Mesothelial cell of epicardium (in vitro differentiated cells): ENCODE data around the gene NT5C1A. TPM values are rescaled to one million over a fixed set of nuclear protein-coding genes. Genes with fewer than 3 reads are reported as not detected.

Source experiments
- DNase-seq, 2 experiments: peaks; one replicate each; pipeline ENCODE4 v3.0.0; 2021; ENCODE audit warnings: low spot score in 2 of 2; ENCODE audit not compliant: unreplicated experiment in 2 of 2
- H3K27ac Mint-ChIP-seq: 2 replicates; pipeline ENCODE4 v1.8.0; 2021; ENCODE audit warnings: mixed read lengths
- H3K27me3 Mint-ChIP-seq: 2 replicates; pipeline ENCODE4 v1.8.0; 2021; ENCODE audit warnings: low read depth, mixed read lengths
- H3K36me3 Mint-ChIP-seq: 2 replicates; pipeline ENCODE4 v1.8.0; 2021; ENCODE audit warnings: mixed read lengths
- H3K4me1 Mint-ChIP-seq: 2 replicates; pipeline ENCODE4 v1.8.0; 2021; ENCODE audit warnings: mixed read lengths
- H3K4me3 Mint-ChIP-seq: 2 replicates; pipeline ENCODE4 v1.8.0; 2021; ENCODE audit warnings: mild to moderate bottlenecking, moderate library complexity, mixed read lengths
- H3K9me3 Mint-ChIP-seq: 2 replicates; pipeline ENCODE4 v1.8.0; 2021; ENCODE audit warnings: mixed read lengths
- total RNA-seq: library from RNA; stranded (reverse); gene quantifications from 3 replicates; pipeline ENCODE4 v1.2.1, GENCODE V29; 2021
- TF ChIP-seq, protein P1 (sequence below): fragments of 200-600 bp; sonication (generic); IDR thresholded peaks from one replicate; pipeline ENCODE4 v1.5.0; 2021; ENCODE audit warnings: antibody characterized with exemption; ENCODE audit not compliant: unreplicated experiment

The NT5C1A gene
- total RNA-seq, 1 donor from 2014 or later: not detected

DNA sequence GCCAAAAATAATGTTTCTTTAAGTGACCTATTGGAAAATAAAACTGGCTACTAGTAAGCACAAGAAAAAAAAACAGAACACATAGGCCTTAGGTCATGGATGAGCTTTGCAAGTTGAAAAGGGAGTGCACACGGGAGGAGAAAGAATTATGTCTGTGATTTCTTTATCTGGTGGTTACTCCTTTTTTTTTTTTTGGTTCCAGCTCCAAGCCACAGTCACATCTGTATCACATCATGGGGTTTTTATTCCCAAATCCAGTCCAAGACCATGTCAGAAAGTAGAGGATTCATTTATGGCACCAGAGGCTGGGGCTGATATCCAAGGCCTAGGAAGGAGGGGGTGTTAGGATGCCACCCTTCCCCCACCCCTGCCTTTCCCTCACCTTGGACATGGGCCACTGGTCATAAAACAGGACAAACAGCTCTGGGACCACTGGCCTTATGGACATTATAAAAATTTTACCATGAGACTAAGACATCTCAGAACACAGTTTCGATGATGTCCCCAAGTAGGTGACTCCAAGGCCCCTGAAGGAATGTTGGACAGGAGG is 22.2 kb downstream of the NT5C1A start:
- TF ChIP-seq, protein P1, sequence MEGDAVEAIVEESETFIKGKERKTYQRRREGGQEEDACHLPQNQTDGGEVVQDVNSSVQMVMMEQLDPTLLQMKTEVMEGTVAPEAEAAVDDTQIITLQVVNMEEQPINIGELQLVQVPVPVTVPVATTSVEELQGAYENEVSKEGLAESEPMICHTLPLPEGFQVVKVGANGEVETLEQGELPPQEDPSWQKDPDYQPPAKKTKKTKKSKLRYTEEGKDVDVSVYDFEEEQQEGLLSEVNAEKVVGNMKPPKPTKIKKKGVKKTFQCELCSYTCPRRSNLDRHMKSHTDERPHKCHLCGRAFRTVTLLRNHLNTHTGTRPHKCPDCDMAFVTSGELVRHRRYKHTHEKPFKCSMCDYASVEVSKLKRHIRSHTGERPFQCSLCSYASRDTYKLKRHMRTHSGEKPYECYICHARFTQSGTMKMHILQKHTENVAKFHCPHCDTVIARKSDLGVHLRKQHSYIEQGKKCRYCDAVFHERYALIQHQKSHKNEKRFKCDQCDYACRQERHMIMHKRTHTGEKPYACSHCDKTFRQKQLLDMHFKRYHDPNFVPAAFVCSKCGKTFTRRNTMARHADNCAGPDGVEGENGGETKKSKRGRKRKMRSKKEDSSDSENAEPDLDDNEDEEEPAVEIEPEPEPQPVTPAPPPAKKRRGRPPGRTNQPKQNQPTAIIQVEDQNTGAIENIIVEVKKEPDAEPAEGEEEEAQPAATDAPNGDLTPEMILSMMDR: no peak
- Mint-ChIP-seq H3K27me3 (peaks cover 14% of the 10 kb centered on the region), H3K27ac (peak overlapping the region; percentile 66), H3K4me3 (no peak overlapping the region), H3K9me3 (no peaks in the 10 kb centered on the region), H3K4me1 (peaks cover 27% of the 10 kb centered on the region), H3K36me3 (no peaks in the 10 kb centered on the region)
- no peak for DNase-seq

- H3K27ac Mint-ChIP-seq: no peak overlapping the region
- no peak overlapping the region for H3K4me3 Mint-ChIP-seq
- no peak for DNase-seq
- no peaks in the 10 kb centered on the region for H3K36me3 Mint-ChIP-seq
- peaks cover 27% of the 10 kb centered on the region for H3K4me1 Mint-ChIP-seq
- no peaks in the 10 kb centered on the region for H3K9me3 Mint-ChIP-seq
- TF ChIP-seq, protein P1: no peak
- peaks cover 5% of the 10 kb centered on the region for H3K27me3 Mint-ChIP-seq
Measured at GRCh38 chr1:39648496-39648895, 23.4 kb downstream of the NT5C1A start.

- no peaks in the 10 kb centered on the region for H3K36me3 Mint-ChIP-seq
- H3K27me3 Mint-ChIP-seq: peaks cover 10% of the 10 kb centered on the region
- H3K27ac Mint-ChIP-seq: peak overlapping the region; percentile 93
- no peak for DNase-seq
- no peaks in the 10 kb centered on the region for H3K9me3 Mint-ChIP-seq
- peaks cover 27% of the 10 kb centered on the region for H3K4me1 Mint-ChIP-seq
- TF ChIP-seq, protein P1: no peak
- H3K4me3 Mint-ChIP-seq: no peak overlapping the region
Measured at GRCh38 chr1:39647247-39647646, 24.7 kb downstream of the NT5C1A start.

DNA sequence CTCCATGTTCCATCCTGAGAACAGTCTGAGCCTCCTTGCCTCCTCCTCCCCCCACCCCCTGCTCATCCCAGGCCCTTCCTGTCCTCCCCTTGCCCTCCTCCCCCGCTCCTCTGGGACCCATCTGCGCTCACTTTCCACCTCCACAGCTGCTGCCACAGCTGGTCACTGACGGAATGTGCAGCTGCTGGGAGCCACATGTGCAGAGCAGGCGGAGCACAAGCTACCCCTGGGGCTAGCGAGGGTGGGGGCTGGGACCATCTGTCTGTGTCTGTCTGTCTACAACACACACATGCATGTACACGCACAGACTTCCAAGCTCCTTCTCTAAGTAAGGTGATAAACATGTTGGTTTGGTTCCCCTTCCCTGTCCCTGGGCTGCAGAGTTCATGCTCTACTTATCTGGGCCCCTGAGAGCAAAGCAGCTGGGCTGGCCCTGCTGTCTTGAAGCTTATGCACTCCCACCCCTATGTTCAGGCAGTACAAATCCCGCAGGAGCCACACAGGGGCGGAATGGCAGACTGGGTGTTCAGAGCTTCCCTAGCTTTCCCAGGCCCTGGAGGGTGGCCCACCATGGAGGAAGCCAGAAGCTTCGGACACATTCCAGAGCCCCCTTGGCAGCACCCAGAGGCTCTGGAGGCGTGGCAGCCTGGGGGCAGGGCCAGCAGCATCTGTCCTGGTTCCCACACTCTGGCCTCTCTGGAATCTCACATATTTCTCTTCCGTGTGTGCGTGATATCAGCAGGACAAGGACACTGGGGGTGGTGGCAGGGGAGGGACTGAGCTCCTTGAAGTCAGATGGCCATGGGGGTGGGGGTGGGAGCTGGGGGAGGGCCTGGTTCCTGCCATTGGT is 25.4 kb downstream of the NT5C1A start:
- Mint-ChIP-seq H3K27me3 (peaks cover 10% of the 10 kb centered on the region), H3K36me3 (no peaks in the 10 kb centered on the region), H3K9me3 (no peaks in the 10 kb centered on the region), H3K4me1 (peaks cover 27% of the 10 kb centered on the region), H3K4me3 (no peak overlapping the region), H3K27ac (peak overlapping the region; percentile 93)
- TF ChIP-seq, protein P1: no peak
- DNase-seq: peak; percentile 38 to 70

DNA sequence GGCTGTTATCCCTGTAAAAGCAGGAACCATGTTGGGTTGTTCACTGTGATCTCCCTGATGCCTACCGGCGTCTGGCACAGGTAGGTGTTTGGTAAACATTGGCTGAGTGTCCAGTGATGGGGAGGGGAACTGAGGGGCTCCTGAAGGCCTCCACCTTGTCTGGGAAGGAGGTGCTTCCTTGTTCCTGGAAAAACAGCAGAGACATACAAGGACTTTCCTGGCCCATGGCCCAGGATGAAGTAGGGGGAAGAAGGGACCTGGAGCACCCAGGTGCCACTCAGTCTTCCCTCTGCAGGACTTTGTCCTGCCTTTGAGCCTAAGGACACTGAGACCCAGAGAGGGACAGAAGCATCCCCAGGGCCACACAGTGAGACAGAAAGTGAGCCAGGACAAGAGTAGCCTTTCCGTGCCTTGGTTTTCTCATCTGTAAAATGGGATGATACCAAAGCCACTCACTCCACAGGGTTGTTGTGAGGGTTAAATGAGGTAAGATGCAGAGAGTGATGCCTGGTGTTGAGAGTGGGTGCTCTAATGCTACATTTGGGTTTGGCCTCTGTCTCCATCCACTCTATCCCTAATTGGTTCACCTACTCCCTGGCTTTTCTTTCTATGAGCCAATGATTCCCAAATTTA is 26.4 kb downstream of the NT5C1A start:
- TF ChIP-seq, protein P1: no peak
- no peak for DNase-seq
- Mint-ChIP-seq H3K4me1 (peaks cover 27% of the 10 kb centered on the region), H3K9me3 (no peaks in the 10 kb centered on the region), H3K4me3 (no peak overlapping the region), H3K27me3 (peaks cover 18% of the 10 kb centered on the region), H3K27ac (peak overlapping the region; percentile 93), H3K36me3 (no peaks in the 10 kb centered on the region)
